Esophagus squamous epithelium (tissue), 5 donors: ENCODE data around the gene AKIRIN2. TPM values are rescaled to one million over a fixed set of nuclear protein-coding genes. Genes with fewer than 3 reads are reported as not detected.

ENCODE experiments used
- DNase-seq: peaks from one replicate; lab custom pipeline; 2025; lab: John Stamatoyannopoulos, UW
- H3K27ac ChIP-seq, 4 donors: fragments of 200-600 bp; sonication (generic); one replicate each; pipeline ENCODE4 v1.5.1; 2016 to 2019; ENCODE audit warnings: mild to moderate bottlenecking in 1 of 4
- H3K27me3 ChIP-seq, 4 donors: fragments of 200-600 bp; sonication (generic); 1 replicate in 3 of 4; 2 replicates in 1 of 4; pipeline versions ENCODE4 v1.5.1 to v1.6.0; 2017 to 2021; ENCODE audit warnings: antibody characterized with exemption in 1 of 4
- H3K36me3 ChIP-seq, 3 donors: fragments of 200-600 bp; sonication (generic); one replicate each; pipeline ENCODE4 v1.5.1; 2016 to 2019
- H3K4me1 ChIP-seq, 3 donors: fragments of 200-600 bp; sonication (generic); one replicate each; pipeline ENCODE4 v1.5.1; 2017 to 2019
- H3K4me3 ChIP-seq, 4 donors: fragments of 200-600 bp; sonication (generic); 1 replicate in 3 of 4; 2 replicates in 1 of 4; pipeline ENCODE4 v1.5.1; 2016 to 2019; ENCODE audit warnings: mild to moderate bottlenecking in 2 of 4, moderate library complexity in 1 of 4
- H3K9me3 ChIP-seq, 3 donors: fragments of 200-600 bp; sonication (generic); one replicate each; pipeline ENCODE4 v1.5.1; 2016 to 2019
- POLR2A ChIP-seq, 4 donors: fragments of 450-650 bp; IDR thresholded peaks; one replicate each; pipeline ENCODE4 v1.6.1; 2017; ENCODE audit warnings: antibody characterized with exemption in 4 of 4, mild to moderate bottlenecking in 4 of 4, moderate library complexity in 3 of 4
- WGBS, 2 donors: methylation state at CpG; one replicate each; pipeline ENCODE4 v1.1.5; 2018; 5-methylcytosine and 5-hydroxymethylcytosine counted together
- intact Hi-C: fragments of 100-400 bp; cut with DNase I; formaldehyde crosslinking; loops from one replicate; pipeline ENCODE4 v1.15.0; 2022
- total RNA-seq, 4 donors: library from RNA; depleted of rRNA; stranded (reverse); fragments of >200 nt; gene quantifications; one replicate each; pipeline ENCODE4 v1.1.0, GENCODE V29; 2016
- TF ChIP-seq, protein P1 (sequence below), 6 experiments: fragments of 450-650 bp in 4 of 6; fragments of 200-600 bp in 2 of 6; sonication (generic) in 2 of 6; IDR thresholded peaks; one replicate each; pipeline ENCODE4 v1.5.1; 2016 to 2019; ENCODE audit warnings: antibody characterized with exemption in 6 of 6, mild to moderate bottlenecking in 4 of 6, moderate library complexity in 4 of 6
- donor health status: DM: yes; HTN: yes; CAD: no.

The AKIRIN2 gene
- total RNA-seq, 4 donors from 2014 or later = 13.8 to 36.7 (median 25.4) TPM

DNA sequence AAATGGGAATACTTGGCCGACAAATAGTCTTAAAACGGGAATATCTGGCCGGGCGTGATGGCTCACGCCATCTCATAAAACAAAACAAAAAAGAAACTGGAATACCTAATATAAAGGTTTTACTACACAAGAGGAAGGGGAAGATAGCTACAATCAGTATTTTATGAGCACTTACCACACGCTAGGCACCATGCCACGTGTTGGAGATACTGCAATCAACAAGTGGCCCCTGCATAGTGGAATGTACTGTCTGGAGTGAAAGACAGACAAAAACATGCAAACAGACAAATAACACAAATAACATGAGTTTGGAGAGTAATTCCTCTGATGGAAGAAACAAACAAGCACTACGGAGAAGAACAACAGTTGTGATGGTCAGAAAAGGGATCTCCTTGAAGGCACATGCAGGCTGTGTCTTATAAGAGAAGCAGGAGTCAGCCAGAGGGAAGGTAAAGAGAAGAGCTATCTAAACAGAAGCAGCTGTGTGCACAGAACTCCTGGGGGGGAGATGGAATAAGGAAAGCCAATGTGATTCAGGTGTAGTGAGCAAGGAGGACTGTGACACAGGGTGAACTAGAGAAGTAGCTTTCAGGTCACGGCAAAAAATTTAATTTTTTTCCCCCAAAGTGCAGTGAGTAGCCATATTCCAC is 39.1 kb upstream of the AKIRIN2 start:
- no peak for DNase-seq
- 92 to 93% methylated on average over 9 of the region's 9 CpGs for WGBS, 2 donors
- Histone ChIP-seq H3K9me3 (no peaks in the 10 kb centered on the region), H3K27ac (no peak overlapping the region), H3K27me3 (no peaks in the 10 kb centered on the region), H3K36me3 (no peaks in the 10 kb centered on the region), H3K4me1 (no peaks in the 10 kb centered on the region), H3K4me3 (no peak overlapping the region)
- TF ChIP-seq, protein P1, sequence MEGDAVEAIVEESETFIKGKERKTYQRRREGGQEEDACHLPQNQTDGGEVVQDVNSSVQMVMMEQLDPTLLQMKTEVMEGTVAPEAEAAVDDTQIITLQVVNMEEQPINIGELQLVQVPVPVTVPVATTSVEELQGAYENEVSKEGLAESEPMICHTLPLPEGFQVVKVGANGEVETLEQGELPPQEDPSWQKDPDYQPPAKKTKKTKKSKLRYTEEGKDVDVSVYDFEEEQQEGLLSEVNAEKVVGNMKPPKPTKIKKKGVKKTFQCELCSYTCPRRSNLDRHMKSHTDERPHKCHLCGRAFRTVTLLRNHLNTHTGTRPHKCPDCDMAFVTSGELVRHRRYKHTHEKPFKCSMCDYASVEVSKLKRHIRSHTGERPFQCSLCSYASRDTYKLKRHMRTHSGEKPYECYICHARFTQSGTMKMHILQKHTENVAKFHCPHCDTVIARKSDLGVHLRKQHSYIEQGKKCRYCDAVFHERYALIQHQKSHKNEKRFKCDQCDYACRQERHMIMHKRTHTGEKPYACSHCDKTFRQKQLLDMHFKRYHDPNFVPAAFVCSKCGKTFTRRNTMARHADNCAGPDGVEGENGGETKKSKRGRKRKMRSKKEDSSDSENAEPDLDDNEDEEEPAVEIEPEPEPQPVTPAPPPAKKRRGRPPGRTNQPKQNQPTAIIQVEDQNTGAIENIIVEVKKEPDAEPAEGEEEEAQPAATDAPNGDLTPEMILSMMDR (IDR thresholded peaks at IDR 0.05) = no peak
- TF ChIP-seq POLR2A (IDR thresholded peaks at IDR 0.05) = no peak
- intact Hi-C loops = no loop called here

DNA sequence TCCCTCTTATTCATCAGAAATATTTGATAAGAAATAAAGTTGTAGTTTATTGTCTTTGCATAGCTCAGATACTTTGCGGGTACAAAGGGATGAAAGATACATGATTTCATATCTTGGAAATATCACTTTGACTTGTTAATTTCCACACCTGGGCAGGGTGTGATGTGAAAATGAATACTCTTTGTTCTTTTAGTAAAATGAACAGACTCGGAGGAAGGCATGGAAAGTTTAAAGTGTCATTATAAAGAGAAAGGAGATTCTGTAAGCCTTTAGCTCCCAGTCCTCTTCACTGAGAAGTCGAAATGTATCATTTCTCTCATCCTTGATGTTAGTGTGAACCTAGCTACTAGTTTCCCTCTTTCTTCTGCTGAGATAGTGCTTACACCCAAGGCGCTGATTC is 36.7 kb upstream of the AKIRIN2 start:
- DNase-seq = no peak
- H3K27me3 ChIP-seq = no peaks in the 10 kb centered on the region
- H3K36me3 ChIP-seq = no peaks in the 10 kb centered on the region
- H3K9me3 ChIP-seq = no peaks in the 10 kb centered on the region
- WGBS, 2 donors = 73 to 79% methylated on average over 4 of the region's 4 CpGs
- H3K4me3 ChIP-seq = no peak overlapping the region
- TF ChIP-seq, protein P1 (IDR thresholded peaks at IDR 0.05) = no peak
- no peak for TF ChIP-seq POLR2A (IDR thresholded peaks at IDR 0.05)
- no peak overlapping the region for H3K27ac ChIP-seq
- intact Hi-C loops = no loop called here
- peaks cover 0 to under 1% (median 0%) of the 10 kb centered on the region in 3 donors for H3K4me1 ChIP-seq

DNA sequence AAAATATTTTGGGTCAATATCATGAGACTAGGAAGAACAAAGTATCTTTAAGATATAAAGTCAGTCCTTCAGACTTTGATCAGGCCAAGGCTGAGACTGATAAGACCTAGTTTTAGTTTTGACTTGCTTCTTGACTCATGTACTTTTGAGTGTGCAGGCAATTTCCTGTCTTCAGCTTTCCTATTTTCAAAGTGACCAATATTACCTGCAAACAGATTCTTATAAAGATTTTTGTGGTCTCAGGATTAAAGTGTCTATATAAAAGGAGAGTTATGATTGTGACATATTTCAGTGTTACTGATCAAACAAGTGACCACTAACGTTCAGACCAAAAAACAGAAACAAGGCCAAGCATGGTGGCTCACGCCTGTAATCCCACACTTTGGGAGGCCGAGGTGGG is 36.0 kb upstream of the AKIRIN2 start:
- no peak overlapping the region for H3K27ac ChIP-seq
- intact Hi-C loops = no loop called here
- TF ChIP-seq, protein P1 (IDR thresholded peaks at IDR 0.05) = no peak
- no peak for TF ChIP-seq POLR2A (IDR thresholded peaks at IDR 0.05)
- H3K36me3 ChIP-seq = no peaks in the 10 kb centered on the region
- WGBS, 2 donors = 79 to 83% methylated on average over 3 of the region's 3 CpGs
- H3K4me1 ChIP-seq = peaks cover 0 to 8% (median under 1%) of the 10 kb centered on the region in 3 donors
- DNase-seq = no peak
- no peaks in the 10 kb centered on the region for H3K9me3 ChIP-seq
- no peaks in the 10 kb centered on the region for H3K27me3 ChIP-seq
- H3K4me3 ChIP-seq = no peak overlapping the region

DNA sequence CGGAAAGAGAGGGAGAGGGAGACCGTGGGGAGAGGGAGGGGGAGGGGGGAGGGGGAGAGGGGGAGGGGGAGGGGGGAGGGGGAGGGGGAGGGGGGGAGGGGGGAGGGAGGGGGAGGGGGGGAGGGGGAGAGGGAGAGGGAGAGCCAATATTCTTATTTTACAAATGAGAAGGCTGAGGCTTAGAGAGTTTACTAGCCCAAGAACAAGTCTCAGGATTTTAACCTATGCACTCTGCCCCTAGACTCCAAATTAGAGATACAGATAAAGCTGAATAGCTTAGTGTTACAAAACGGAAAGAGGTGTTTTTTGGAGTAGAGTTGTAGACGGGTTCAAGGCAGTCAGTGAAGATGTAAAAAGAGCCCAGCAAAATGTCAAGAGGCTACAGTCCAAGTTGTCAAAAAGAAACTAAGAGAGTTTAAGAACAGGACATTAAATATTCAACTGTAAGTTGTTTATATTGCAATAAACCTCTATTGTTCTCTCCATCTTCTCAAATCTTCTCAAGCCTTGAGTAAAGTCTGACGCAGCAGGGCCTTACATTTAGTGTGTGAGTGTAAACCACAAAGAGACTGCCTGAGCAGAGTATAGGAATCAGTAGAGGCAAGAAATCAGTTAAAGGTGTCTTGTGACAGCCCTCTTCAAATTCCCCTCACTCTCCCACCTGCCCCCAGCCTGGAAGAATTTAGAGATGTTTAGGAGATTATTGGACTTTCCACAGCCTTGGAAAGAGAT is 34.9 kb upstream of the AKIRIN2 start:
- Histone ChIP-seq H3K9me3 (no peaks in the 10 kb centered on the region), H3K4me1 (peaks cover 4 to 18% (median 10%) of the 10 kb centered on the region in 3 donors), H3K36me3 (no peaks in the 10 kb centered on the region), H3K27me3 (no peaks in the 10 kb centered on the region), H3K27ac (no peak overlapping the region), H3K4me3 (no peak overlapping the region)
- intact Hi-C loops = no loop called here
- 61 to 64% methylated on average over 3 to 4 of the region's 5 CpGs for WGBS, 2 donors
- TF ChIP-seq POLR2A (IDR thresholded peaks at IDR 0.05) = no peak
- TF ChIP-seq, protein P1 (IDR thresholded peaks at IDR 0.05) = no peak
- no peak for DNase-seq
